ENCODE measurements around the gene RALGPS2.

GRCh38 chr1:178942285-178943198 is 217.5 kb downstream of the RALGPS2 start:
- TF ChIP-seq CTCF (IDR thresholded peaks at IDR 0.05; ENCODE audit: low read depth, low read length) (no peak), EZH2phosphoT487 (IDR thresholded peaks at IDR 0.05; ENCODE audit: low read depth) (no peak)

All from OCI-LY3 (cell line).